Thyroid gland (tissue), 4 donors: ENCODE data around the gene CRB1.

Source experiments
- POLR2A ChIP-seq, 2 donors: fragments of 450-650 bp; IDR thresholded peaks; one replicate each; pipeline ENCODE4 v1.6.1; 2017; ENCODE audit warnings: antibody characterized with exemption in 2 of 2, mild to moderate bottlenecking in 2 of 2, moderate library complexity in 1 of 2
- TF ChIP-seq, protein P1 (sequence below), 6 experiments: fragments of 200-600 bp in 3 of 6; fragments of 450-650 bp in 3 of 6; sonication (generic) in 3 of 6; IDR thresholded peaks; one replicate each; pipeline ENCODE4 v1.5.1; 2016 to 2019; ENCODE audit warnings: antibody characterized with exemption in 6 of 6, mild to moderate bottlenecking in 2 of 6, inconsistent platforms in 1 of 6, moderate library complexity in 1 of 6

DNA sequence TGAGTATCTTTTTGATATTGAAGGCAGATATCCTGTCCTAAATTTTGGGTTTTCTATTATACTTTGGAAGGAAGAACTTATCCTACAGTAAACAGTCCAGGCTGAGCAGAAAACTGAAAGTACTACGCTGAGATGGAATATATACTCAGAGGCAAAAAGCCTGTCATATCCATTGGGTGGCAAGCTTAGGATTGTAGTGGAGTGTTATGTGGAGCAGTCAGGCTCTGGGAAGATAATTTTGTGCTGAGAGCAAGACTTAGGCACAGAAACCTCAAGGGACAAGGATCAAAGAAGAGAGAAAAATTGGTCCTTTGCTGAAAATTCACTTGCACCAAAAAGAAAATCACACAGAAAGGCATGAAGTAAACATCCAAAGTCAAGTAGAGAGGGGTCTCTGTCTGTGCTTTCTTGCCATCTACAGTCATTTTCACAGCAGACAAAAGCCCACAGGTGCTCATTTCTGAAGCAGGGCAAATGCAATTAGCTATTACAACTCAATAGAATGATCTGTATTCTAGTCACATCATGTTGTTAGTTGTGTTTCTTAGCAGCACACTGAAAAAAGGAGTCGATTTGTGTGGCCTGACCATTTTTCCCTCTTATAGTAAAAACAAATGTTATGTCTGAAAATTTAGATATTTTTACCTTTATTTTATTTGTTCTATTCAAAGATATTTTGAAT is 38.5 kb downstream of the CRB1 start:
- TF ChIP-seq, protein P1, sequence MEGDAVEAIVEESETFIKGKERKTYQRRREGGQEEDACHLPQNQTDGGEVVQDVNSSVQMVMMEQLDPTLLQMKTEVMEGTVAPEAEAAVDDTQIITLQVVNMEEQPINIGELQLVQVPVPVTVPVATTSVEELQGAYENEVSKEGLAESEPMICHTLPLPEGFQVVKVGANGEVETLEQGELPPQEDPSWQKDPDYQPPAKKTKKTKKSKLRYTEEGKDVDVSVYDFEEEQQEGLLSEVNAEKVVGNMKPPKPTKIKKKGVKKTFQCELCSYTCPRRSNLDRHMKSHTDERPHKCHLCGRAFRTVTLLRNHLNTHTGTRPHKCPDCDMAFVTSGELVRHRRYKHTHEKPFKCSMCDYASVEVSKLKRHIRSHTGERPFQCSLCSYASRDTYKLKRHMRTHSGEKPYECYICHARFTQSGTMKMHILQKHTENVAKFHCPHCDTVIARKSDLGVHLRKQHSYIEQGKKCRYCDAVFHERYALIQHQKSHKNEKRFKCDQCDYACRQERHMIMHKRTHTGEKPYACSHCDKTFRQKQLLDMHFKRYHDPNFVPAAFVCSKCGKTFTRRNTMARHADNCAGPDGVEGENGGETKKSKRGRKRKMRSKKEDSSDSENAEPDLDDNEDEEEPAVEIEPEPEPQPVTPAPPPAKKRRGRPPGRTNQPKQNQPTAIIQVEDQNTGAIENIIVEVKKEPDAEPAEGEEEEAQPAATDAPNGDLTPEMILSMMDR (IDR thresholded peaks at IDR 0.05): no peak
- TF ChIP-seq POLR2A (IDR thresholded peaks at IDR 0.05): no peak
